Measurements from ENCODE around the gene CLCA1. TPM values are rescaled to one million over a fixed set of nuclear protein-coding genes. Genes with fewer than 3 reads are reported as not detected.

The CLCA1 gene, protein sequence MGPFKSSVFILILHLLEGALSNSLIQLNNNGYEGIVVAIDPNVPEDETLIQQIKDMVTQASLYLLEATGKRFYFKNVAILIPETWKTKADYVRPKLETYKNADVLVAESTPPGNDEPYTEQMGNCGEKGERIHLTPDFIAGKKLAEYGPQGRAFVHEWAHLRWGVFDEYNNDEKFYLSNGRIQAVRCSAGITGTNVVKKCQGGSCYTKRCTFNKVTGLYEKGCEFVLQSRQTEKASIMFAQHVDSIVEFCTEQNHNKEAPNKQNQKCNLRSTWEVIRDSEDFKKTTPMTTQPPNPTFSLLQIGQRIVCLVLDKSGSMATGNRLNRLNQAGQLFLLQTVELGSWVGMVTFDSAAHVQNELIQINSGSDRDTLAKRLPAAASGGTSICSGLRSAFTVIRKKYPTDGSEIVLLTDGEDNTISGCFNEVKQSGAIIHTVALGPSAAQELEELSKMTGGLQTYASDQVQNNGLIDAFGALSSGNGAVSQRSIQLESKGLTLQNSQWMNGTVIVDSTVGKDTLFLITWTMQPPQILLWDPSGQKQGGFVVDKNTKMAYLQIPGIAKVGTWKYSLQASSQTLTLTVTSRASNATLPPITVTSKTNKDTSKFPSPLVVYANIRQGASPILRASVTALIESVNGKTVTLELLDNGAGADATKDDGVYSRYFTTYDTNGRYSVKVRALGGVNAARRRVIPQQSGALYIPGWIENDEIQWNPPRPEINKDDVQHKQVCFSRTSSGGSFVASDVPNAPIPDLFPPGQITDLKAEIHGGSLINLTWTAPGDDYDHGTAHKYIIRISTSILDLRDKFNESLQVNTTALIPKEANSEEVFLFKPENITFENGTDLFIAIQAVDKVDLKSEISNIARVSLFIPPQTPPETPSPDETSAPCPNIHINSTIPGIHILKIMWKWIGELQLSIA
- polyA plus RNA-seq (2012; ENCODE audit: missing spikeins), result not detected

DNA sequence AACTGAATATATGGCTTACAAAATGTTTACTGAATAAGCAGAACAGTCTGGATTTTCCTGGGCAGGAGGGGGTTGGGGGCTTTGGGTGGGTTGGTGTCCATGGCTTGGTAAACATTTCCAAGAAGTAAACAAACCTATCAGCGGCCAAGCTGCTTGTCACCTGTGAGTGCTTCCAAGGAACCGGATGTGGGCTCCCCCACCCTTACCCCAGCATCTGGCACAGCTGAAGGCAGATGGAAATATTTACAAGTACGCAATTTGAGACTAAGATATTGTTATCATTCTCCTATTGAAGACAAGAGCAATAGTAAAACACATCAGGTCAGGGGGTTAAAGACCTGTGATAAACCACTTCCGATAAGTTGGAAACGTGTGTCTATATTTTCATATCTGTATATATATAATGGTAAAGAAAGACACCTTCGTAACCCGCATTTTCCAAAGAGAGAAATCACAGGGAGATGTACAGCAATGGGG is at the start of gene CLCA1:
Gene CLCA1 (plus strand): TSS at position 427 of the 477 bp plus-strand sequence. CDS start 45 bp downstream, at position 472.
- no peak for DNase-seq (ENCODE audit: insufficient read length)
- TF ChIP-seq POLR2AphosphoS5 (IDR thresholded peaks at IDR 0.05; ENCODE audit: low read depth, low read length) (no peak), TAF1 (IDR thresholded peaks at IDR 0.05; ENCODE audit: borderline replicate concordance, low read depth, low read length) (no peak), POLR2A (IDR thresholded peaks at IDR 0.05; ENCODE audit: low read depth, low read length) (no peak)
- FAIRE-seq, result no peak

DNA sequence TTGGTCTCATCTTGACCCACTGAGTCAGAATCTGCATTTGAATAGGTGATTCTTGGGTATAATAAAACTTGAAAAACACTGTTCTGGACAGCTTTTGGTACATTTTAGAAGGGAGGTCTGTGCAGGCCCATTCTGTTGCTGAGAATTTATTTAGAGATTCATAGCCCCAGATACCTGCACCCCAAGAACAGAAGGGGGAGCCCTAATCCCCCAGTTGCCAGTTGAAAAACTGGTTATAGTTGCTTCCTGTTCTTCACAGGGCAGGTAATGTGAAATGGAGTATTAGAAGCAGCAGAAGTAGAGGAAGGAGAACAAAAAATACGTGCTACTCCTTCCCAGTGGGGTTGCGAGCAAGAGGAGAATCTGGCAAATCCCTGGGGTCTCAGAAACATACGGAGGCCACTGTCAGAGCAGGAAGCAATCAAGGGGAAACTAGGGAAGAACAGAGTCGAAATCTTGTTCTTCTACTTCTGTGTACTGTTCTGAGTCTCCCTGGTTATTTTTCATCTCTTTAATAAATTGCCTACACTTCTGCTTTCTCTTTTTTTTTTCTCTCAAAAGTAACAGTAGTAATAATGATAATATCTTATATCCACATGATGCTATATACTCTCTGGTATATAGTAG is 49.3 kb upstream of the CLCA1 start:
- peak; percentile 20 for DNase-seq (ENCODE audit: insufficient read length)
- peak; percentile 58 for FAIRE-seq

DNA sequence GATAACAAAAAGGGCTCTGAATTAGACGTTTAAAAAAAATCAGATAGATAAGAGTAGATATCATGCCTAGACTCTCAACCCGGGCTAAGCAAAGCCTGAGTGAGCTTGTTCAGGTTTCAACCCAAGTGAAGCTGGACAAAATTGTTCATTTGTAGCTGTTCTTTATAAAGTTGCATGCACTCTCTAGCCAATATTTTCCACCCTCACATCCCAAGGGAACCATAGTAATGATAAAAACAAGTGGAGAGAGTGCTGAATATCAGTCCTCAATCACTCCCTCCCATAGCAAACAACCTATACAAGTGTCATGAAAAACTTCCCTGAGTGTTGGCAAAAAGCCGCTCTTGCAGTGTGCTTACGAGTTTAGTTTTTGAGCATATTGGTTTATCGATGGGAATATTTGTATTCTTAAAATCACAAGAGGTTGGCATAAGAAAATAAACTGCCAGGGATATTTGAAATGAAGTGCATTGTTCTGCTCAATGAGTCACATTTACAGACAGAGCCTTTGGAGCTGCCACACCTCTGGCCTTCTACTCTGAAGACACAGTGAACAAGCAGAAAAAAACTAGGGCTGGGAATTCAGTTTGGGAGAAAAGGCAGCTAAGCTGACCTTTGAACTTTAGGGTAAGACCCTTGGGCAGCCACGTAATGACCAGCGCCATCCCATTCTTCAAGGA is 47.0 kb upstream of the CLCA1 start:
- DNase-seq (ENCODE audit: insufficient read length), result no peak
- no peak for TF ChIP-seq TAF1 (IDR thresholded peaks at IDR 0.05; ENCODE audit: borderline replicate concordance, low read depth, low read length)
- TF ChIP-seq POLR2AphosphoS5 (IDR thresholded peaks at IDR 0.05; ENCODE audit: low read depth, low read length), result no peak
- TF ChIP-seq POLR2A (IDR thresholded peaks at IDR 0.05; ENCODE audit: low read depth, low read length), result no peak
- no peak for FAIRE-seq

More for the DNA sequence above, 49.3 kb upstream of the CLCA1 start:
- TF ChIP-seq POLR2A (IDR thresholded peaks at IDR 0.05; ENCODE audit: low read depth, low read length) (no peak), TAF1 (IDR thresholded peaks at IDR 0.05; ENCODE audit: borderline replicate concordance, low read depth, low read length) (no peak), POLR2AphosphoS5 (IDR thresholded peaks at IDR 0.05; ENCODE audit: low read depth, low read length) (no peak)

DNA sequence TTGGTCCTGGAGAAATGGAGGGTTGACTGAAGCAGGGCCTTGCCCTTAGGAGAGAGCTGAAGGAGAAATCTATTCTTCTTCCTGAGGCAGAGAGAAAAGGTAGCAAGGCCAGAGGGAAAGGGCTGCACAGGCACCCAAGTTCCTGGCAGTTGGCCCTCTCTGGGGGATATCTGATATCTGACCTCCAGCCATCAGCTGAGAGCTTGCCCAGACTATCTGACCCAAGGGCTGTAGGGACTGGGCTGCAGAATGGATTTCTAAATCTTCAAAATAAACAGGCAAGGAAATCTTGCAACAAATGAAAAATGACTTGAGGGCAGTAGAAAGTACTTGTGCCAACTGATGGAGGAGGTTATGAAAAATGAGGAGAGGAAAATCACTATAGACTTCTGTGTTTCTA is 45.3 kb upstream of the CLCA1 start:
- TF ChIP-seq POLR2A (IDR thresholded peaks at IDR 0.05; ENCODE audit: low read depth, low read length), result no peak
- TF ChIP-seq TAF1 (IDR thresholded peaks at IDR 0.05; ENCODE audit: borderline replicate concordance, low read depth, low read length), result no peak
- no peak for TF ChIP-seq POLR2AphosphoS5 (IDR thresholded peaks at IDR 0.05; ENCODE audit: low read depth, low read length)
- DNase-seq (ENCODE audit: insufficient read length) (no peak), FAIRE-seq (no peak)

DNA sequence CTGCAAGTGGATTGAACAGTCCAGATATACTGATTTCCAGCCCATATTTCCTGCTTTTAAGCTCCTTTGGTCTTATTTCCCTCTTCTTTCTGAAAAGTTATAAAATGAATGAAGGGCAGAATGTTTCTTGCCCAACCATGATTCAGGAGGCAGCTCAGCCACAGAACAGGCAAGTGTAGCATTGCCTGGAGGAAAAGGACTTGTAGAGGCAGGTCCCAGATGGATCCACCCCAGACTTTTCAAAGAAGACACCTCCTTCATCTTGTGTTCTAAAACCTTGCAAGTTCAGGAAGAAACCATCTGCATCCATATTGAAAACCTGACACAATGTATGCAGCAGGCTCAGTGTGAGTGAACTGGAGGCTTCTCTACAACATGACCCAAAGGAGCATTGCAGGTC is 44.9 kb upstream of the CLCA1 start, which contains the start of gene CLCA2:
Gene CLCA2 (plus strand): TSS at position 299 of the 400 bp plus-strand sequence. CDS start 77 bp downstream, at position 376.
- DNase-seq (ENCODE audit: insufficient read length), result no peak
- TF ChIP-seq POLR2A (IDR thresholded peaks at IDR 0.05; ENCODE audit: low read depth, low read length) (no peak), POLR2AphosphoS5 (IDR thresholded peaks at IDR 0.05; ENCODE audit: low read depth, low read length) (no peak), TAF1 (IDR thresholded peaks at IDR 0.05; ENCODE audit: borderline replicate concordance, low read depth, low read length) (no peak)
- no peak for FAIRE-seq

DNA sequence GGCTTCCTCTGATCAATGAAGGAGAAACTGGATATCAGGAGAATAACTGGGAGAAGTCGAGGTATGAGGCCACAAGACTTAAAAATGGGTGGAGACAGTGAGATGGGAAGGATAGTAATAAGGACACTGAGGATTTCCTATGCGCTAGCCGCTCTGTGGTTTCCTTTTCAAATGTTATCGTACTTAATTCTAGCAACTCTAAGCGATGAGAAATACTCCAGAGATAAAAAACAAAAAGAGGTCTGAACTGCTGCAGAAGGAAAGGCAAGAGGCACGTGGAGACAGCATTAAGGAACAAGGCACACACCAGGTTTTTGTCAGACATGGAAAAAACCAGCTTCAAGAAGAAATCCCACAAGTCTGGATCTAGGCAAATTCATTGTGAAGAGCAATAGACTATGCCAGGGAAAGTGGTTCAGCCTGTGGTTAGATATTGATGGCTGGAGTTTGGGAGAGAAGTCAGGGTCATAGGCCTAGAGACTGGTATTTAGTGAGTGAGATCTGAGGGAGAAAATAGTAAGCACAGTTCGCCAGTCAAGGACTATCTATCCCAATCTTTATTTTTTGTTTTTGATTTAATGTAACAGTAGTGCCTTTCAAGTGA is 39.5 kb upstream of the CLCA1 start:
- FAIRE-seq (peak; percentile 36), DNase-seq (ENCODE audit: insufficient read length) (no peak)
- no peak for TF ChIP-seq POLR2AphosphoS5 (IDR thresholded peaks at IDR 0.05; ENCODE audit: low read depth, low read length)
- no peak for TF ChIP-seq POLR2A (IDR thresholded peaks at IDR 0.05; ENCODE audit: low read depth, low read length)
- no peak for TF ChIP-seq TAF1 (IDR thresholded peaks at IDR 0.05; ENCODE audit: borderline replicate concordance, low read depth, low read length)

DNA sequence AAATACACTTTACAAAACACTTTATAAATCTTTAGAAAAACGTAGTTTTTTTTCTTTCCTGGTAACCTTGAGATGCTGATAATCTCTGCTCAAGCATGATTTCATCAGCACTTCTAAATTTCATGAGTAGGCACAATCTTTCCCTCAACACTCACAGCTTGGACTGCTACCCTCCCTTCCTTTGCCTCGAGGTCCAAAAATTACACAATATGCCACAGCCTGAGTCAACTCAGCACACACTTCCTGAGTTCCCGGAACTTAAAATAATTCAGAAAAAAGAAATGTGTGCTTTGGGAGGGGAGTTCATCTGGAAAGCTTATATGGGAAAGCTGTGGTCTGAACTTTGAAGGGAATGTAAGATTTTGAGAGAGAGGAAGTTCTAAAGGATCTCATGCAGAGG is 38.9 kb upstream of the CLCA1 start:
- FAIRE-seq (no peak), DNase-seq (ENCODE audit: insufficient read length) (no peak)
- TF ChIP-seq POLR2AphosphoS5 (IDR thresholded peaks at IDR 0.05; ENCODE audit: low read depth, low read length) (no peak), TAF1 (IDR thresholded peaks at IDR 0.05; ENCODE audit: borderline replicate concordance, low read depth, low read length) (no peak)

DNA sequence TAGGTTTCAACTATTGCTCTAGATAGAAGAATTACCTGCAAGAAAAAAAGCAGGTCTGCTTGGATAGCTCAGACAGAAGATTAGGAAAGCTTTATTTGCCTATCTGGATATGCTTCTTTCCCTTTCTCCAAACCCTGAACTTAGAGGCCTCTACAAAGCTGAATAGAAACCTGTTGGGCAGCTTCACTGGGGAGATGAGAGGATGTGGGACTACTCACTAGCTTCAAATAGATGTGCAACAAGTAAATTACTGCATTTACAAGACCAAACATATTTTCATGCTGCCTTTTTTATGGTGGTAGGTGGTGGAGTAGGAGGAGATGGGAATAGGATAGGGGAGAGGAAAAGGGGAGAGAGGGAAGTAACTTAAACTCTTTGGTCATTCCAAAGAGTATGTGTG is 38.4 kb upstream of the CLCA1 start:
- no peak for FAIRE-seq
- no peak for TF ChIP-seq POLR2AphosphoS5 (IDR thresholded peaks at IDR 0.05; ENCODE audit: low read depth, low read length)
- no peak for TF ChIP-seq POLR2A (IDR thresholded peaks at IDR 0.05; ENCODE audit: low read depth, low read length)
- no peak for TF ChIP-seq TAF1 (IDR thresholded peaks at IDR 0.05; ENCODE audit: borderline replicate concordance, low read depth, low read length)
- no peak for DNase-seq (ENCODE audit: insufficient read length)

DNA sequence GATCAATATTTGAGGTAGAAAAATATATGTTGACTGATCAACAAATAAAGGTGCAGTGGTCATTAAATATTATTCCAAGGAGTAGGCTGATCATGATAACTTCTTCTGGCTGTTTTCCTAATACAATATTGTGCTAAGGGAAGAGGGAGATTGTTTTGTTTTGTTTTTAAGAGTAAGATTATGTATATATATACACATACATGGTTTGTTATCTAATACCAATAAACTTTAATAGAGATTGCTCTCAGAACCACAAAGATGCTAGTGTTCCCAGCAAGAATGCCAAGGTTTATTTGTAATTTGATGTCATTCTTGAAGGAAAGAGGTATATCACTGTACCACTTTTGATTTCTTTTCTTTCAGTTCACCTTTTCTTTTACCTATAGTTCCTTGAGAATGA is 34.7 kb upstream of the CLCA1 start:
- no peak for DNase-seq (ENCODE audit: insufficient read length)
- no peak for FAIRE-seq
- TF ChIP-seq POLR2AphosphoS5 (IDR thresholded peaks at IDR 0.05; ENCODE audit: low read depth, low read length) (no peak), TAF1 (IDR thresholded peaks at IDR 0.05; ENCODE audit: borderline replicate concordance, low read depth, low read length) (no peak)

DNA sequence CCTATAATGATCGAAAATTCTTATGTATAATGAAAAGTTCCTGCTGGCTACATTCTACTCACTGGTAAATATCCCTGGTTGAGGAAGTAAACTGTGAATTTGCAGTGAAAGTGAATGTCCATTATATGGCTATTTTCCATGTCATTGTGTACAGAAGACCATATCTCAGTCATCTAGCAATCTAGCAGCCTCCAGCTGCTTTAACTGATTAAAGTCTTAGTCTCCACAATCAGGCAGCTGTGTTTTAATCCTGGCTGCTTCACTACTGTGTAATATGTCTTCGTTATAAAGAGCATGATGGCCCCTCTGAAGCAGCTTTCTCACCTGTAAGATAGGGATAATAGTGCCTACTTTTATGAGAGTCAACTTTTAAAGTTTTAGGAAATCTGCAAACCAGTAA is 33.4 kb upstream of the CLCA1 start:
- FAIRE-seq (no peak), DNase-seq (ENCODE audit: insufficient read length) (no peak)
- TF ChIP-seq TAF1 (IDR thresholded peaks at IDR 0.05; ENCODE audit: borderline replicate concordance, low read depth, low read length) (no peak), POLR2AphosphoS5 (IDR thresholded peaks at IDR 0.05; ENCODE audit: low read depth, low read length) (no peak), POLR2A (IDR thresholded peaks at IDR 0.05; ENCODE audit: low read depth, low read length) (no peak)

Data from GM12892 (cell line).